ENCODE data around the gene RAMP3. TPM values are rescaled to one million over a fixed set of nuclear protein-coding genes. Genes with fewer than 3 reads are reported as not detected.

RAMP3 gene
- total RNA-seq, 1 donor from 2014 or later = not detected

DNA sequence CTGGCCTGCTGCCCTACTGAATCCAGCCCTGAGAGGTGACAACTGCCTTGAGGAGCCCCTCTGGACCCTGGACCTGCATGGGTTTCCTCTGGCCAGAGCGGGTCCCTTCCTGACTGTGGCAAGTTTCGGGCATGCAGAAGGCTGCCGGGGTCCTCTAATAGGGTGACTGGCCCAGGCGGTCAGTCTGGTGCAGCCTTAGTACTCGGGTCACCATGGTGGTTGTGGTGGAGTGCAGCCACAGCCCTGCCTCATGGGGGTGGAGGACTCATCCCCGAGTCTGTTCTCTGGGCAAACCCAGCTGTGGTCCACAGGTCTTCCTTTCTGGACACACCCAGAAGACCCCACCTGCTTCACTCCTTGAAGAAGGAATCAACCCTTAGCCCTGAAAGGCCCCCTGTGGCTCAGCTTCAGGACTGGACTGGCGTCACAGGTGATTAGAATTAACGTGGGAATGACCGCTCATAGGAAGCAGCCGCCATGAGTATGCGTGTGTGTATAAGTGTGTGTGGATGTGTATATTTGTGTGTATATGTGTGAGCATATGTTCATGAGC lies 28.7 kb downstream of the RAMP3 start:
- H3K27ac Mint-ChIP-seq (ENCODE audit: unreplicated experiment) = no peak overlapping the region
- TF ChIP-seq, protein P1, sequence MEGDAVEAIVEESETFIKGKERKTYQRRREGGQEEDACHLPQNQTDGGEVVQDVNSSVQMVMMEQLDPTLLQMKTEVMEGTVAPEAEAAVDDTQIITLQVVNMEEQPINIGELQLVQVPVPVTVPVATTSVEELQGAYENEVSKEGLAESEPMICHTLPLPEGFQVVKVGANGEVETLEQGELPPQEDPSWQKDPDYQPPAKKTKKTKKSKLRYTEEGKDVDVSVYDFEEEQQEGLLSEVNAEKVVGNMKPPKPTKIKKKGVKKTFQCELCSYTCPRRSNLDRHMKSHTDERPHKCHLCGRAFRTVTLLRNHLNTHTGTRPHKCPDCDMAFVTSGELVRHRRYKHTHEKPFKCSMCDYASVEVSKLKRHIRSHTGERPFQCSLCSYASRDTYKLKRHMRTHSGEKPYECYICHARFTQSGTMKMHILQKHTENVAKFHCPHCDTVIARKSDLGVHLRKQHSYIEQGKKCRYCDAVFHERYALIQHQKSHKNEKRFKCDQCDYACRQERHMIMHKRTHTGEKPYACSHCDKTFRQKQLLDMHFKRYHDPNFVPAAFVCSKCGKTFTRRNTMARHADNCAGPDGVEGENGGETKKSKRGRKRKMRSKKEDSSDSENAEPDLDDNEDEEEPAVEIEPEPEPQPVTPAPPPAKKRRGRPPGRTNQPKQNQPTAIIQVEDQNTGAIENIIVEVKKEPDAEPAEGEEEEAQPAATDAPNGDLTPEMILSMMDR (IDR thresholded peaks at IDR 0.05; ENCODE audit: partially characterized antibody, unreplicated experiment) = no peak
- no peak for DNase-seq
- peaks cover 3% of the 10 kb centered on the region for H3K4me1 Mint-ChIP-seq (ENCODE audit: low read depth, unreplicated experiment)
- peaks cover 1% of the 10 kb centered on the region for H3K27me3 Mint-ChIP-seq (ENCODE audit: unreplicated experiment)
- H3K36me3 Mint-ChIP-seq (ENCODE audit: unreplicated experiment) = no peaks in the 10 kb centered on the region
- no peaks in the 10 kb centered on the region for H3K9me3 Mint-ChIP-seq (ENCODE audit: unreplicated experiment)
- H3K4me3 Mint-ChIP-seq (ENCODE audit: unreplicated experiment) = no peak overlapping the region

DNA sequence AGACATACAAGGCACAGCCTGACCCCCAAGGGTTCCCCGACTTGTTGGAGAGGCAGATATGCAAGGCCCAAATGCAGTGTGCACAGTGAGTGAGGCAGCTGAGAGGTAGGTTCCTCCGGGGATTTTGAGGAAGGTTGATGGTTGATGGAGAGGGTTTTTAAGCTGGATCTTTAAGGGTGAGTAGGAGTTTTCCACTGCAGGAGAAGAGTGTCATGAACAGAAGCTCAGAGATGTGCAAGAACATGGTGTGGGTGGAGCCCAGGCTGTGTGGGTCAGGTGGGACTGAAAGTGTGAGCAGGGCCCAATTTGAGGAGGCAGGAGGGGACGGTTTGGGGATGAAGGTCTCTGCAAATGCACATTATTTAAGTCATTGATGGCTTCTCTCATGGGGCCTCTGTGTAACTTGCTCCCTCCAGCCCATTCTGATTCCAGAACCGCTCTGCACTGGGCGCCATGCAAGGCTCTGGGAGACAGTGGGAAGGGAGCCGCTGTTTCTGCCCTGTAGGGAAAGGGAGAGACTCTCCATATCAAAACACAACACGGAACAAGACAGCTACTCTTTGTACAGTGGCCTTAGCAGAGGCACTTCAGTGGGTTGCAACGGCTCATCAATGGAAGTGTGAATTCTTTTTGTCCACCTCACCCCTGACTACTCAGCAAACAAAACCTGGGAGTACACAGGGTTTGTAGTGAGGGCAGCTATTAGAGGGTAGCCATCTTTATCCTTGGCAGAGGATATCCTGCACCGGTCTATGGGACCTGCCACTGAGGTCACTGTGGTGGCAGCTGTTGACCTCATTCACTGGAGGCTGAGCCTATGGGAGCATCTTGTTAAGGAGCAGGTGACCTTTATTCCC lies 29.7 kb downstream of the RAMP3 start:
- TF ChIP-seq, protein P1 (IDR thresholded peaks at IDR 0.05; ENCODE audit: partially characterized antibody, unreplicated experiment) = no peak
- no peak overlapping the region for H3K27ac Mint-ChIP-seq (ENCODE audit: unreplicated experiment)
- H3K36me3 Mint-ChIP-seq (ENCODE audit: unreplicated experiment) = no peaks in the 10 kb centered on the region
- no peak overlapping the region for H3K4me3 Mint-ChIP-seq (ENCODE audit: unreplicated experiment)
- H3K4me1 Mint-ChIP-seq (ENCODE audit: low read depth, unreplicated experiment) = peaks cover 3% of the 10 kb centered on the region
- no peak for DNase-seq
- no peaks in the 10 kb centered on the region for H3K9me3 Mint-ChIP-seq (ENCODE audit: unreplicated experiment)
- H3K27me3 Mint-ChIP-seq (ENCODE audit: unreplicated experiment) = peaks cover 1% of the 10 kb centered on the region

DNA sequence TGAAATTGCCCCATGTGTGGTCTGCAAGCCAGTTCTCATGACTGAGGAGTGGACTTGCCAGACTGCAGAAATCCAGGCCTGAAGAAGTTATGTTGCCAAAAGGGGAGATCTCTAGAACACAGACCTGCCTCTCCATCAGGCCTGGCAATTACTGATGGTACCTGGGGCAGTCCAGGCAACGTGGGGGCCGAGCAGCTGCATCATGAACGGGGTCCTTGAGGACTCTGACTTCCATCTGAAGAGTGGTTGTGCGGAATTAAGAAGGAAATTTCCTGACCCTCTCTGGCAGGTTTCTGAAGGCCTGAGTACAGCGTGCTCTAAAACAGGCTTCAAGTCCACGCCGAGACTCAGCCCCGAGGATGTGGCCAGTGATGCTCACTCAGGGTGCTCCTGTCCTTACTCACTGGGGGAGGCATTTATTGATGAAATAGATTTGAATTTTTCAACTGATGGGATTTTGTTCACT lies 30.4 kb downstream of the RAMP3 start:
- Mint-ChIP-seq H3K4me3 (ENCODE audit: unreplicated experiment) (no peak overlapping the region), H3K4me1 (ENCODE audit: low read depth, unreplicated experiment) (peaks cover 3% of the 10 kb centered on the region), H3K27me3 (ENCODE audit: unreplicated experiment) (peaks cover 1% of the 10 kb centered on the region), H3K36me3 (ENCODE audit: unreplicated experiment) (no peaks in the 10 kb centered on the region), H3K27ac (ENCODE audit: unreplicated experiment) (no peak overlapping the region), H3K9me3 (ENCODE audit: unreplicated experiment) (no peaks in the 10 kb centered on the region)
- DNase-seq = no peak
- TF ChIP-seq, protein P1 (IDR thresholded peaks at IDR 0.05; ENCODE audit: partially characterized antibody, unreplicated experiment) = no peak

DNA sequence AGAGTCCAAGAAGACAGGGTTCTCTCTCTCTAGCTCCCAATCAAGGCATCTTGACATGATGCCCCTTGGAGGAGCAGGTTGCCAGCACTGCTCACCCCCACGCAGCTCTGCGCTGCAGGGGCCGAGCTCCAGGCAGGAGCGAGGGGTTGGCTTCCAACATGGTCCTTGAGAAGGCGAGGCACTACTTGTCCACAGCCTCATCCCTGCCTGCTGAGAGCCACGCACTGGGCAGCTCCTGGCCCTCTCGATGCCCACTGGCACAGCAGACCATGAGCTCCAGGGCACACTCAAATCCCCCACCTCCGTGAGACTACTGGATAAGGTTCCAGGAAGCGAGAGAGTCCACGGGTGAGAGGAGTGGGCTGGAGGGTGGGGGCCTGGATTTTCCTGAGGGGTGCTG lies 31.1 kb downstream of the RAMP3 start:
- H3K9me3 Mint-ChIP-seq (ENCODE audit: unreplicated experiment) = no peaks in the 10 kb centered on the region
- TF ChIP-seq, protein P1 (IDR thresholded peaks at IDR 0.05; ENCODE audit: partially characterized antibody, unreplicated experiment) = no peak
- no peak overlapping the region for H3K4me3 Mint-ChIP-seq (ENCODE audit: unreplicated experiment)

More for the DNA sequence above, 31.1 kb downstream of the RAMP3 start:
- Mint-ChIP-seq H3K27ac (ENCODE audit: unreplicated experiment) (no peak overlapping the region), H3K36me3 (ENCODE audit: unreplicated experiment) (no peaks in the 10 kb centered on the region), H3K4me1 (ENCODE audit: low read depth, unreplicated experiment) (peaks cover 3% of the 10 kb centered on the region), H3K27me3 (ENCODE audit: unreplicated experiment) (peaks cover 1% of the 10 kb centered on the region)
- DNase-seq = no peak
